ENCODE data around the gene TANGO6. TPM values are rescaled to one million over a fixed set of nuclear protein-coding genes. Genes with fewer than 3 reads are reported as not detected.
A peak's percentile ranks its signal among the peaks of the same experiment; 100 is the strongest.

The TANGO6 gene
- total RNA-seq, 1 experiment from 2014 or later = 18.0 TPM

DNA sequence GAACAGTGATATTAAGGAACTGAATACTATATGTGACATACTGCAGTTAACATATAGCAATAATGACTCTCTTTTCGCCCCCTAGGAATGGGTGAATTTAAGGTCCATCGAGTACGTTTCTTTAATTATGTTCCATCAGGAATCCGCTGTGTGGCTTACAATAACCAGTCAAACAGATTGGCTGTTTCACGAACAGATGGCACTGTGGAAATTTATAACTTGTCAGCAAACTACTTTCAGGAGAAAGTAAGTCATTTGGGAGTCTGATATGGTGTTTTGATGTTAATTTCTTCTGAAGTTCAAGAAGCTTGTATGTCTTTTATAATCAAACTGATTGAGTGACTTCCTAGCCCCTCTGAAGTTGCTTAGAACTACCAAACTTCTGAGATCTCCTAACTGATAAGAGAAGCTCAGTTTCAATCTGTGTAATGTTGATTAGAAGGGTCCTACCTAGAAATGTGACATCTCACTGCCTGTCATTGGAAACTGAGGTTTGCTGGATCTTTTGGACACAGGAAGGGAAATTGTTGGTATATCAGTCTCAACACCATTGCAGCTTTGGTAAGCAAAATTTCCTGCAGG lies 290.1 kb downstream of the TANGO6 start:
- peak overlapping the region; percentile 90 for H3K4me3 ChIP-seq (ENCODE audit: low read depth, low read length, poor library complexity, severe bottlenecking)
- H3K27me3 ChIP-seq (replicated peaks; ENCODE audit: insufficient read depth, low read depth, low read length, poor library complexity) = no peaks in the 10 kb centered on the region
- no peak for DNase-seq (ENCODE audit: low spot score)
- ChIA-PET CTCF (interaction anchor here (0.6 kb wide), 1 partner anchor 160 kb away, joined by 5 read pairs; no protein-coding TSS in a partner anchor), POLR2A (ENCODE audit: low non-redundant PET) (interaction anchor here (0.6 kb wide), 3 partner anchors 19 to 980 kb away, joined by 4 to 7 read pairs (median 4); partner anchors contain the start of gene TANGO6)
- BruUV-seq (replicated peaks) = no TSS peak
- peak overlapping the region; percentile 97 for H3K27ac ChIP-seq (ENCODE audit: low read depth, low read length, poor library complexity, severe bottlenecking)
- intact Hi-C loops (cut with micrococcal nuclease; ENCODE audit: unreplicated experiment) = no loop called here
- H3K4me1 ChIP-seq (ENCODE audit: insufficient read depth, low read length, poor library complexity, severe bottlenecking) = peaks cover 17% of the 10 kb centered on the region
- H3K36me3 ChIP-seq (ENCODE audit: insufficient read depth, low read length, poor library complexity, severe bottlenecking) = peaks cover 40% of the 10 kb centered on the region
- TF ChIP-seq EZH2 (IDR thresholded peaks at IDR 0.05; ENCODE audit: borderline replicate concordance, low read depth, low read length, poor library complexity, severe bottlenecking) = no peak
- TF ChIP-seq, protein P1, sequence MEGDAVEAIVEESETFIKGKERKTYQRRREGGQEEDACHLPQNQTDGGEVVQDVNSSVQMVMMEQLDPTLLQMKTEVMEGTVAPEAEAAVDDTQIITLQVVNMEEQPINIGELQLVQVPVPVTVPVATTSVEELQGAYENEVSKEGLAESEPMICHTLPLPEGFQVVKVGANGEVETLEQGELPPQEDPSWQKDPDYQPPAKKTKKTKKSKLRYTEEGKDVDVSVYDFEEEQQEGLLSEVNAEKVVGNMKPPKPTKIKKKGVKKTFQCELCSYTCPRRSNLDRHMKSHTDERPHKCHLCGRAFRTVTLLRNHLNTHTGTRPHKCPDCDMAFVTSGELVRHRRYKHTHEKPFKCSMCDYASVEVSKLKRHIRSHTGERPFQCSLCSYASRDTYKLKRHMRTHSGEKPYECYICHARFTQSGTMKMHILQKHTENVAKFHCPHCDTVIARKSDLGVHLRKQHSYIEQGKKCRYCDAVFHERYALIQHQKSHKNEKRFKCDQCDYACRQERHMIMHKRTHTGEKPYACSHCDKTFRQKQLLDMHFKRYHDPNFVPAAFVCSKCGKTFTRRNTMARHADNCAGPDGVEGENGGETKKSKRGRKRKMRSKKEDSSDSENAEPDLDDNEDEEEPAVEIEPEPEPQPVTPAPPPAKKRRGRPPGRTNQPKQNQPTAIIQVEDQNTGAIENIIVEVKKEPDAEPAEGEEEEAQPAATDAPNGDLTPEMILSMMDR (conservative IDR thresholded peaks at IDR 0.05; ENCODE audit: low read depth, low read length) = no peak
- H3K9me3 ChIP-seq (ENCODE audit: low read depth, low read length, poor library complexity, severe bottlenecking) = no peaks in the 10 kb centered on the region

Other genes with a start within 250 kb of the TANGO6 start
- gene CDH3, start 198.2 kb upstream of the TANGO6 start, total RNA-seq (2021) = 0.15 TPM in 1 of 2 replicates, not detected in the other
- 0.06 and 0.87 TPM in 2 replicates for gene CDH1, start 106.2 kb upstream of the TANGO6 start, total RNA-seq (2021)